Adrenal gland (tissue), 5 donors: ENCODE results near the gene PEF1.

Experiments used
- POLR2A ChIP-seq, 2 donors: fragments of 450-650 bp; IDR thresholded peaks; one replicate each; pipeline ENCODE4 v1.6.1; 2017; ENCODE audit warnings: antibody characterized with exemption in 2 of 2, mild to moderate bottlenecking in 2 of 2, moderate library complexity in 1 of 2
- TF ChIP-seq, protein P1 (sequence below), 6 experiments: fragments of 450-650 bp in 4 of 6; fragments of 200-600 bp in 2 of 6; sonication (generic) in 1 of 6; IDR thresholded peaks; 1 replicate in 5 of 6; 2 replicates in 1 of 6; pipeline versions ENCODE4 v1.5.1 to v1.8.0; 2016 to 2021; ENCODE audit warnings: antibody characterized with exemption in 6 of 6, mild to moderate bottlenecking in 2 of 6, moderate library complexity in 1 of 6
- donor health status: DM: no; HTN: no; CAD: no.

DNA sequence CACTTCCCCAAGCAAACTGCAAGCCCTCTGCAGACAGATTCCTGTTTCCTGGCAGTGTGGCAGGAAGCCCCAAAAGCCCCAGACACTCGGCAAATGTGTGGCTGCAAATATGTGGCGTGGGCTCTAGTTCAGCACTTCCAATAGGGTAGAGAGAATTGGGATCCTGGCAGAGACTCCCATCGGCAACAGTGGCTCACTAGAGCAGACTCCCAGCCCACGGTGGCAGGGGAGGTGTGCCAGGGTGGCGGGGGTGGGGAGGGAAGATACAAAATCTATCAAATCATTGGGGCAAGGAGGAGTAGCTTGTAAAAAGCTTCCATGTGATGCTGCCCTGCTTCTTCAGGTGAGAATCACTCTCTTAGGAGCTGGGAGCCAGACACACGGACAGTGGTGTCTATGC, 33.3 kb upstream of the PEF1 start:
- no peak for TF ChIP-seq POLR2A (IDR thresholded peaks at IDR 0.05)
- TF ChIP-seq, protein P1, sequence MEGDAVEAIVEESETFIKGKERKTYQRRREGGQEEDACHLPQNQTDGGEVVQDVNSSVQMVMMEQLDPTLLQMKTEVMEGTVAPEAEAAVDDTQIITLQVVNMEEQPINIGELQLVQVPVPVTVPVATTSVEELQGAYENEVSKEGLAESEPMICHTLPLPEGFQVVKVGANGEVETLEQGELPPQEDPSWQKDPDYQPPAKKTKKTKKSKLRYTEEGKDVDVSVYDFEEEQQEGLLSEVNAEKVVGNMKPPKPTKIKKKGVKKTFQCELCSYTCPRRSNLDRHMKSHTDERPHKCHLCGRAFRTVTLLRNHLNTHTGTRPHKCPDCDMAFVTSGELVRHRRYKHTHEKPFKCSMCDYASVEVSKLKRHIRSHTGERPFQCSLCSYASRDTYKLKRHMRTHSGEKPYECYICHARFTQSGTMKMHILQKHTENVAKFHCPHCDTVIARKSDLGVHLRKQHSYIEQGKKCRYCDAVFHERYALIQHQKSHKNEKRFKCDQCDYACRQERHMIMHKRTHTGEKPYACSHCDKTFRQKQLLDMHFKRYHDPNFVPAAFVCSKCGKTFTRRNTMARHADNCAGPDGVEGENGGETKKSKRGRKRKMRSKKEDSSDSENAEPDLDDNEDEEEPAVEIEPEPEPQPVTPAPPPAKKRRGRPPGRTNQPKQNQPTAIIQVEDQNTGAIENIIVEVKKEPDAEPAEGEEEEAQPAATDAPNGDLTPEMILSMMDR (IDR thresholded peaks at IDR 0.05), result no peak
